Fibroblast of skin of back (primary cell): ENCODE data around the gene SGF29.
A peak's percentile ranks its signal among the peaks of the same experiment; 100 is the strongest.
"Not testable (repeated sequence)": the region's sequence is repeated elsewhere in the genome, so short reads cannot be mapped to it uniquely, and the experiment has no call there.

Experiments
- DNase-seq: peaks from one replicate; pipeline ENCODE4 v3.0.0-alpha.2; 2013

Gene SGF29

DNA sequence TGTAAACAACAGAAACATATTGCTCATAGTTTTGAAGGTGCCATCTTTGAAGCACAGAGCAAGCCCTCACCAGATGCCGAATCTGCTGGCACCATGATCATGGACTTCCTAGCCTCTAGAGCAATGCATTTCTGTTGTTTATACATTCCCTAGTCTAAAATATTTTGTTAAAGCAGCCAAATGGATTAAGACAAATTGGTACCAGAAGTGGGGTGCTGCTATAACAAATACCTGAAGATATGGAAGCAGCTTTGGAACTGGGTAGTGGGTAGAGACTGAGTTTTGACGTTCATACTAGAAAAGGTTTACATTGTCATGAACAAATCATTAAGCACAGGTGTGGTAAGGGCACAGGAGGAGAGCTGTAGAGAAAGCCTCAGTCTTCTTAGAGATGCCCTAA, 13.6 kb downstream of the SGF29 start:
- no peak for DNase-seq

DNA sequence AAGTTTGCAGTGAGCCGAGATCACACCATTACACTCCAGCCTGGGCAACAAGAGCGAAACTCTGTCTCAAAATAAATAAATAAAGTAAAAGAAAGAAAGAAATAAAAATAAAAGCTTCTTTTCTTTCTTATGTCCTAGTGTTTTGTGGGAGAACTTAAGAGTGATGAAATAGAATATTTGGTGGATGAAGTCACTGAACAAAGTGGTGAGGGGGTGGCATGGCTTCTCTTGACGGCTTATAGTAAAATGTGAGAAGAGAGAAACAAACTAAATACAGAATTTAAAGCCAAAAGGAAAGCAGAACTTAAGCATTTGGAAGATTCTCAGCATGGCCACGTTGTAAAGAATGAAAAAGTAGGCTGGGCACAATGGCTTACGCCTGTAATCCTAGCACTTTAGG, 15.3 kb downstream of the SGF29 start:
- DNase-seq = peak; percentile 35

DNA sequence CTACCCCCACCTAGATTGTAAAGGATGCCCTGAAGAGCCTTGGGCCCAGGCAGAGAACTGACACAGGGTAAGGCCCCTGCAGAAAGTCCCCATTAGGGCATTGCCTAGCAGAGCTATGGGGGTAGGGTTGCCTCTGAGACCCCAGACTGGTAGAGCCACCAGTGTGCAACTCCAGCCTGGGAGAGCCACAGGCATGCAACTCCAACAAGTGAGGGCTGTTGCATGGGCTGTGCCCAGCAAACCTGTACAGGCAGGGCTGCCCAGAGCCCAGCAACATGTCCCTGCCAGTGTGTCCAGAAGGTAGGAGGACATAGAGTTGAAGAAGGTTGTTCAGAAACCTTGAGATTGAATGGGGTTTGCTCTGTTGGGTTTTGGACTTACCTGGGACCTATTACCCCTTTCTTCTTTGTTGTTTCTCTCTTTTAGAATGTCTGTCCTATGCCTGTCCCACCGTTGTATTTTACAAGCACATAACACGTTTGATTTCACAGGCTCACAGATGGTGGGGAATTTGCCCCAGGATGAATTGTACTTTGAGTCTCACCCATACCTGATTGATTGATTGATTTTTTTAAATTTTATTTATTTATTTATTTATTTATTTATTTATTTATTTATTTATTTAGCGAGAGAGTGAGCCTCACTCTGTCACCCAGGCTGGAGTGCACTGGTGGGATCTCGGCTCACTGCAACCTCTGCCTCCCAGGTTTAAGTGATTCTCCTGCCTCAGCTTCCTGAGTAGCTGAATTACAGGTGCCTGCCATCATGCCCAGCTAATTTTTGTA, 16.4 kb downstream of the SGF29 start:
- DNase-seq = no peak

DNA sequence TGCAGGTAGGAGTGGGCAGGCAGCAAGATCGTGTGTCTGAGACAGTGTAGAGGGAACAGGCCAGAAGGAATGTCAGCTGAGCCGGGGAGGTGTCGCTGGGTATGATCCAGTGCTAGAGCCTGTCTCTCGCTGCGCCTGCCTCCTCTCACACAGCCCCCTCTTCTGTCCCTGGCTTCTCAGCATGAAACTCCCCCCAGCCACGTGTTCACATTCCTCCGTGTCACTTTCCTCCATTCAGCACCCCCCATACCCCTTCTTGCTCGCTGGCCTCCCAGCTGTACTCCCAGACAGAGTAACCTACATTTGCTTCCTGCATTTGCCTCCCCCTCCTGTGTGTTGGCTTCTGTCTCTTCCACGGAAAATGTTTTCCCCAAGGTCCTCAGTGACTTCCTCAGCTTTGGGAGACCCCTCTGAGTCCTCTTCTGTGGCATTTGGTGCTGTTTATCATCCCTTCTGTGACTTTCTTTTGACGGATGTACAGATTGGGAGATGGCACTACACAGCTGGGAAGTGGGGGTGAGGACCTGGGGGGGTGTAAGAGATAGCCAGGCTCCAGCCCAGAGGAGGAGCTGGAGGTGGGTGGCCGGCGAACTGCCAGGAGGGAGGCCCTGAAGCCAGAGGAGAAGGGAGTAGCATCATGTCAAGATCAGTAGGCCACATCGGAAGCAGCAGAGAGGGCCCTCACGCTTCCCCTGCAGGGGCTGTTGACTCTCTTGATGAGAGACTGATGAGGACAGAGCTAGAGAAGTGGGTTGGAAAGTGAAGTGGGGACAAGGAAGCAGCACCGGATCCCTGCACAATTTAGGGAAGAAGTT, 19.2 kb downstream of the SGF29 start:
- DNase-seq = peak; percentile 60

DNA sequence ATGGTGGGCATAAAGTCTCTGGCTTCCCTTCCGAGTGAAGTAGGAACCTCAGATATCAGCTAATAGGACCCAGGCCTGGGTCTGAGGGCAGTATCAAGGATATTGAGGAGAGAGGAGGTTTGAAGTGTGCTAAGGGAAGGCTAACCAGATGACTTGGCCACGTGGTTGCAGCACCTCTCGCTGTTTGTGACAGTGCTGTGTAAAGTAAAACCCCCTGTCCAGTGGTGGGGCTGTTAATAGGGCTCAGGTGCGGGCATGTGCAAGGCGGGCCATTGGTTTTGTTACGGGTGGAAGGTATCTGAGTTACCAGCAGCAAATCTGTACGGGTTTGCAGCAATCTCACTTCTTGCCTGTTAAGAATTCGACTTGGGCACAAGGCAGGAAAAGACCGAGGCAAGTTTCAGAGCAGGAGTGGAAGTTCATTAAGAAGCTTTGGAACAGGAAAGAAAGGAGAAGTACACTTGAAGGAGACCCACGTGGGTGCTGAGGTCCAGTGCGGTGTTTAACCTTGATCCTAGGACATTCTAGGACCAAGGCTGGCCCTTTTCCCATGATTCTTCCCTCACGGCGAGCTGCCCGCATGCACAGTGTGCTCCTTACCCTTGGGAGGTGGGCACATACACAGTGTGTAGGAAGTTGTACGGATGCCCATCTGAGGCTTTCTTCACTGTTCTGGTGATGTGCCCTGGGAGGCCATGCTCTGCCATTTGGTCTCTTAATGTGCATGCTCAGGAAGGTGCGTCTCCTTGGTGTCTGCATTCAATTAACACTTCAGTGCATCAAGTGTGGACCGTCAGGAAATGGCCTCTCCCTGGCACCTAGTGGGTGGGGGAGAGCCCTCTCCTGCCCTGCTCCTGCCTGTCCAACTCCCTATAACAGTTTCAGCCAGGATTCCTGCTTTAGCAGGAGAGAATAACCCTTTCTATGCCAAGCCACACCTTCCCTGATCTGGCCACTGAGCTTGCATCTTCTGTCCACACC, 20.3 kb downstream of the SGF29 start:
- no peak for DNase-seq

DNA sequence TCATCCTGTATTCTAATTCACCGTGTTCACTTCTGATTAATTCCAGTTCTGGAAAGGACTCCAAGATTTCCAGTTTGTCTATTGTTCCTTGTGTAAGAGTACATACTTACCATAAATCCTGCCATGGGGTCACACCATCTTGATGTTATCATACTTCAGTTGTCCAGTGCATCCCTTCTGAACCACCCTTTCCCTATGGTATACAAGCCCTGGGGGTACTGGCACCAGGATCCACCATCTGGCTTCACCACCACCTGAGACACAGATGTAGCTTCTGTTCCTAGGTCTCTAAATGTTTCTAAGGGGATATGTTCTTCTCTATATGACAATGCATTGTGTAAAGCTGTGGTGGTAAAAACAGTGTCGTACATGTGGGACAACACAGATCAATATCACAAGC, 21.2 kb downstream of the SGF29 start:
- no peak for DNase-seq

DNA sequence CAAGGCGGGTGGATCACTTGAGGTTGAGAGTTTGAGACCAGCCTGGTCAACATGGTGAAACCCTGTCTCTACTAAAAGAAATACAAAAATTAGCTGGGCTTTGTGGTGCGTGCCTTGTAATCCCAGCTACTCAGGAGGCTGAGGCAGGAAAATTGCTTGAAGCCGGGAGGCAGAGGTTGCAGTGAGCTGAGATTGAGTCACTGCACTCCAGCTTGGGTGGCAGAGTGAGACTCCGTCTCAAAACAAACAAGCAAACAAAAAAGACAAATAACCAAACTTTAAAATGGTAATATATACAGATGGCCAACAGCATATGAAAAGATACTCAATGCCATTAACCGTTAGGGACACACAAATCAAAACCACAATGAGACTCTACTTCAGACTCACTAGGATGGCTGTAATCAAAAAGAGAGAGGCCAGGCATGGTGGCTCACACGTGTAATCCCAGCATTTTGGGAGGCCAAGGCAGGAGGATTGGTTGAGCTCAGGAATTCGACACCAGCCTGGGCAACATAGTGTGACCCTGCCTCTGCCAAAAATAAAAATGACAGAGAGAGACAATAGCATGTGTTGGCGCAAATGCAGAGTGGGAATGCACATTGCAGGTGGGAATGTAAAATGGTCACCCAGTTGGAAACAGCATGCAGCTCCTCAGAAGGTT, 21.9 kb downstream of the SGF29 start:
- no peak for DNase-seq

DNA sequence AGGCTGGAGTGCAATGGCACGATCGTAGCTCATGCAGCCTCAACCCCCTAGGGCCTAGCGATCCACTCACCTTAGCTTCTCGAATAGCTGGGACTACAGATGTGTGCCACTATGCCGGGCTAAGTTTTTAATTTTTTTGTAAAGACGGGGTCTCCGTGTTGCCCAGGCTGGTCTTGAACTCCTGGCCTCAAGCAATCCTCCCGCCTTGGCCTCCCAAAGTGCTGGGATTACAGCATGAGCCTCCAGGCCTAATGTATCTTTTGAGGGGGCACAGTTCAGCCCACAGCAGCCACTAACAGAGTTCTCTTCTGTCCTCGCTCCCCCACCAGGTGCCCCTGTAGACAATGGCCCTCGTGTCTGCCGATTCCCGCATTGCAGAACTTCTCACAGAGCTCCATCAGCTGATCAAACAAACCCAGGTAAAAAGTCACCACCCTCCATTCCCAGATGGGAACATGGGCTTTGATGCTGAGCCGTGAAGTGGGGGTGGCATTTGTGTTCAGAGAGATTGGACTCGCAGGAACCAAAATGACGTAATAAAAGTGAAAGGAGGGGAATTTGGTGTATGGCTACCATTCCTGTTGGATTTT, 27.1 kb downstream of the SGF29 start:
- no peak for DNase-seq

DNA sequence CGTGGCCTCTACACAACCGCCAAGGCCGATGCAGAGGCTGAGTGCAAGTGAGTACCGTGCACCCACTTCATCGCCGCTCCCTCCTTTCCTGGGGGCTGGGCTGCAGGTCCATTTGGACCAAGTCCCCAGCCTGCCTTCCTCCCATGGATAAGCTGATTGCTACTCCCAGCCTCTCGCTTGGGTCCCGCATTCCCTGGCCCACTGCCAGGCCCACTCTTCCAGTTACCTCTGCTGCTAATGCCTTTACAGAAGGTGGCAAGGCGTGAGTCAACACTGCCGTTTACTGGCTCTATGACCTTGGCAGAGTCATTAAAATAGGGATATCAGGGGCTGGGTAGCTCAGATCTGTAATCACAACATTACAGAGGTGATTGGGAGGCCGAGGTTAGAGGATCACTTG, 32.0 kb downstream of the SGF29 start:
- no peak for DNase-seq

DNA sequence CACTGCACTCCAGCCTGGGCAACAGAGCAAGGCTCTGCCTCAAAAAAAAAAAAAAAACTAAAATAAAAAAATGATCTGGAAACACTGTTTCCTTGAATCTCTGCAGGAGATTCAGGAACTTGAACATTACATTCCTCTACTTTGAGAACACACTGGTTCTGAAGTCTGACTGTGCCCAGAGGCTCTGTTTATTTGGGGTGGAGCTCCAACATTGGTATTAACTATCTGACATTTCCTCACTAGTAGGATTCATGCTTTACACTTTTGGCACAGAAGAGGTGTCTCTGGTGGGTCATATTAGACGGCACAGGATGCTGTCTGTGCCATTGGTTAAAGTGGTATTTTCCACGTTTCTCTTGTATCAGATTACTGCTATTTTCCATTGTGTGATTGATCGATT, 32.7 kb downstream of the SGF29 start:
- no peak for DNase-seq

DNA sequence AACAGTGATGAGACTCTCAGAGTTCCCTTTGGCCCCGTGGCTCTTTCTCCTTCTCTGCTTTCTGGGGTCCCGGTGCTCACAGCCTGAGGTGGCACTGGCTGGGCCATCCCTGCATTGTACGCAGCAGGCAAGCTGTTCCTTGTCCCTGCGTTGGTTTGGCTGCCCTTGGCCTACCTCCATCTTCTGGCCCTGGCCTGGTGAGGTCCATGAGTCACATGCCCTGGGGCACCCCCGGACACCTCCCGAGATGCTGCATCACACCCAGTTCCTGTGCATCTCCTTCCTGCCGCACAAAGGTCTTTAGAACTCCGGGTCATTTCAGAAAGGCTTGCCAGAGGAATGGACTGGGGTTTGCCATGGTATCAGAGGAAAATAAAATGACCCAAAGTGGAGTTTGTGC, 33.7 kb downstream of the SGF29 start:
- DNase-seq = no peak

DNA sequence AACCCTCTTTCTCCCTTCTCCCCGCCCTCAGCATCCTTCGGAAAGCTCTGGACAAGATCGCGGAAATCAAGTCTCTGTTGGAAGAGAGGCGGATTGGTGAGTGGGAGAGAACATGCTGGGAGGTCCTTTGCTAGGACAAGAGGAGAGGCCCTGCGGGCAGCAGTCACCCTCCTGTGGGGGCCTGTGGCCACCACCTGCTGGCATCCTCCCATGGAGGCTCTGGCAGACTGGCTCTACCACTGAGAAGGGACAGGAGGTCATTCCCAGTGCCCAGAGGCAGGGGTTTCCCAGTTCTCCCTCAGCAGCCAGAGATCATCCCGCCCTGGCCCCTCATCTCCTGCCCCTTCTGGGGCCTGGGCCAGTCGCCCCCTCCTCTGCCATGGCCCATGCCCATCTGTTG, 35.3 kb downstream of the SGF29 start:
- no peak for DNase-seq

DNA sequence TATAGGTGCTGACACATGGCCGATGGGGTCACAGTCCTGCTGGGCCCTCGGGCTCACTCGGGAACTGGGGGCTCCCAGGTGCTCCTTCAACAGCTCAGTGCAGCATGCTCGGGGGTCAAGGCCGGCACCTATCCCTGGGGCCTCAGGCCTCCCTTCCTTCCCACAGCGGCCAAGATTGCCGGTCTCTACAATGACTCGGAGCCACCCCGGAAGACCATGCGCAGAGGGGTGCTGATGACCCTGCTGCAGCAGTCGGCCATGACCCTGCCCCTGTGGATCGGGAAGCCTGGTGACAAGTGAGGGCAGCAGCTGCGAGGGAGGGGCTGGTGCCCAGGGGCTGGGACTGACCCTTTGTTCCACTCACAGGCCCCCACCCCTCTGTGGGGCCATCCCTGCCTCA, 36.2 kb downstream of the SGF29 start:
- DNase-seq = no peak

DNA sequence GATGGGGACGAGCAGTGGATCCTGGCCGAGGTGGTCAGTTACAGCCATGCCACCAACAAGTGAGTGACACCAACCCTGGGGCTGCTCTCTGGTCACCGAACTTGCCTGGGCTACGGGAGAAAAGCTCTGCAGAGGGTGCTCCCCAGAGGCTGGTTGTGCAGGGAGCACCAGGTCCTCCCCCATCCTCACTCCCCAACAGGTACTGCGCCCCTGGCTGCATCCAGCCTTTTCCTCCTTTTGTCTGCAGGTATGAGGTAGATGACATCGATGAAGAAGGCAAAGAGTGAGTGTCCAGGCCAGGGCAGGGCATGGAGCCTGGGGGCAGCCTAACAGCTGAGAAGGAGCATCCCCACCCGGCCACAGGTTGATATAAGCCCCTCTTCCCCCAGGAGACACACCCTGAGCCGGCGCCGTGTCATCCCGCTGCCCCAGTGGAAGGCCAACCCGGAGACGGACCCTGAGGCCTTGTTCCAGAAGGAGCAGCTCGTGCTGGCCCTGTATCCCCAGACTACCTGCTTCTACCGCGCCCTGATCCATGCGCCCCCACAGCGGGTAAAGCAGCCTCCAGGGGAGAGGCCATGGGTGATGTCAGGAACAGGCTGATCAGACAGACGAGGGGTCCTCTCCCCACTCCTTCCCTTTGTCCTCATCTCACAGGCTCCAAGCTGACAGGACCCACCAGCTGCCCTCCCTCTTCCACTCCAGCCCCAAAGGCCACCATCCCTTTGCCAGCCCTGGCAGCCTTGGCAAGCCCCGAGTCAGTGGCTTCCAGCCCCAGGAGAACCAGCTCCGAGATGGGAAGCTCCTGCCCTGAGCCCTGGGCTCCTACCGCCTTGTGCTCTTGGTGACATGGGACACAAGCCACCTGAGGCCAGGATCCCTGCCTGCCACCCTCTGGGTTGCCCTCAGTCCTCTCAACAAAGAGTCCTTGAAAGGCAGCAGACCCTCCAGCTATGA, 36.9 kb downstream of the SGF29 start:
- DNase-seq = no peak

DNA sequence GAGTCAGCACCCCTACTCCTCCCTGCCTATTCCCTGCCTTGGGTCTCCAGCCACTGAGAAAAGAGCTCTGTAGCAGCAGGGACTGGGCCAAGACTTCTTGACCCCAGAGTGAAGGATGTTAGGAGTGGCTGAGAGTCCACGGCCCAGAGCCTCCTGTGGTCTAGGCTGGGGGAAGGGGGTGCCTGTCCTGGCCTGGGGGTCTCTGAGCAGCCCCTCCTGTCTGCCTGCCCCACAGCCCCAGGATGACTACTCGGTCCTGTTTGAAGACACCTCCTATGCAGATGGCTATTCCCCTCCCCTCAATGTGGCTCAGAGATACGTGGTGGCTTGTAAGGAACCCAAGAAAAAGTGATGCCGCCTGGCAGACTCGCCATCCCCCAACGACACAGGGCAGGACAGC, 37.6 kb downstream of the SGF29 start:
- DNase-seq = no peak

DNA sequence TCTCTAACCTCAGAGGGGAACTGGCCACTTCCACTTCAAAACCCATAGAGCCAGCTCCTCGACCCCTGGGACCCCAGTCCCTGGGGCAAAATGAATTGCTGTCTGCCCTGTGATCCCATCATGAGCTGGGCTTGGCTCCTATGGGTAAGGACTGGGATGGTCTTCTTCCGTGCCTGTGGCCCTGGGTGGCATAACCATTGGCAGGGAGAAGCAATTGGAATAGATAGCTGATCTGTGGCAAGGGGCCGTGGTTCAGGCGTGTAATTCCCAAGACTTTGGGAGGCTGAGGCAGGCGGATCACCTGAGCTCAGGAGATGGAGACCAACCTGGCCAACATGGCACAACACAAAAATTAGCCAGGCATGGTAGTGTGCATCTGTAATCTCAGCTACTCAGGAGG, 38.8 kb downstream of the SGF29 start:
- no peak for DNase-seq

DNA sequence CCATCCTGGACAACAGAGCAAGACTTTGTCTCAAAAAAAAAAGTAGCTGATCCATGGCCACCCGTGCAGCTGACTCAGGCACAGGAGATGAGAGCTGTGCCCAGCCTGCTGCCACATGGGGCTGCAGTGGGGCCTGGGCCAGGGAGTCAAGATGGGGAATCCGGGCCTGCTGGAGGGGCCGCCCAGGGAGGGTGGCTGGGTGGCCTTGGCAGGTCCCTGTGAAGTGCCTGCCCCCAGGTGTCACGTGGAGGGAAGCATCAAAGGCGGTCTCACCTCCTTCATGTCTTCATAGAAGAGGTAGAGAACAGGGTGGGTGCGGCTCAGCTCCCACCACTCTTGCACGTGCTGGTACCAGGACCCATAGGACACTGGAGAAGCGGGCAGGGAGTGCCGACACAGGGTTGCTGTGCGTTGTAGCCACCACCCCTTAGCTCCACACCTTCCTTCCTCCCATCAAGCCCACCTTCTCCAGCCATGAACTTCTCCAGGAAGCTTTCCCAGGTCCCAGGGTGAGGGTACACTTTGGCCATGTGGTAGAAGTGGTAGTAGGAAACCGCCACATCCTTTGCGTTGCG, 39.3 kb downstream of the SGF29 start:
- no peak for DNase-seq

DNA sequence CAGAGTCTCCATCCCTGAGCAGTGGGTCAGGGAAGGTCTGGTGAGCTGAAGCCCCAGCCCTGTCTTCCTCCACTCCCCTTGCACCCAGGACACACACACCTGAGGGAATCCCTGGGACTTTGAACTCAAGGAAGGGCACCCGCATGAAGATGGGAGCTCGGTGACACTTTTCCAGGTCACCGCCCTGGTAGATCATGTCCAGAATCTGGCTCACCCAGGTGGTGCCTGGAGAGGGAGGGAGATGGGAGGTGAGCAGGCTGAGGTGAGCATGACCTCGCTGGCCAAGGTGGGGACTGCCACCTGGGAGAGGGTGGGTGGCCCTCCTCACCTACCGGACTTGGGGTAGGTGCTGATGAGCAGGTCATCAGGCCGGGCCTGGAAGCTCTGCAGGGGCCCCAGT, 41.7 kb downstream of the SGF29 start:
- not testable (repeated sequence) for DNase-seq

DNA sequence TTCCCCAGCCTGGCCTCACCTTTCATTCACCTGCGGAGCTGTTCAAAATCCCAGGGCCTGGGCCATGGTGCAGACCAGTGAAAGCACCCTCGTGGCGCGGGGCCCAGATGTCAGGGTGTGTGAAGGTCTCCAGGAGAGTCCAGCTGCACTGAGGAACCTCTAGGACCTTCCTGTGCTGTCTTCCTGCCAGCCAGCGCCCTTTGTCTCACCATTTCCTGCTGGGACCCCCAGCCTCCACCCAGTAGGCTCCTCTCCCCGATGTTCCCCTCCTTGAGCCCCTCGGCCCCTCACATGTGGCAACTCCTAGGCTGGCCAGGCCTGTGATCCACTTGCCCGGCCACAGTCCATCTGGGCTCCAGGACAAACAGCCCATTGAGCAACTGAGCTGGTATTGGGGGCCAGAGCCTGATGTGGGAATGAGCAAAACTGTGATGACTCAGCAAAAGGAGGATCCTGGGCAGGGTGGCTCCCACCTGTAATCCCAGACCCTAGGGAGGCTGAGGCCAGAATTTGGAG, 42.5 kb downstream of the SGF29 start:
- DNase-seq = no peak
